CD14-positive monocyte (primary cell): ENCODE data around the gene SHROOM3. TPM values are rescaled to one million over a fixed set of nuclear protein-coding genes. Genes with fewer than 3 reads are reported as not detected.

Source experiments
- DNase-seq, 3 donors: peaks; one replicate each; pipeline ENCODE4 v3.0.0-alpha.2; 2011 to 2022
- H2AFZ ChIP-seq: 2 replicates; pipeline ENCODE4 v1.6.0; 2012; ENCODE audit warnings: mild to moderate bottlenecking, low read depth, low read length, inconsistent platforms; ENCODE audit not compliant: insufficient read depth, poor library complexity, severe bottlenecking
- H3K27ac ChIP-seq, 2 donors: 1 replicate in 1 of 2; 2 replicates in 1 of 2; pipeline ENCODE4 v1.5.1; 2012 to 2013; ENCODE audit warnings: low read length in 2 of 2, control low read depth in 1 of 2, inconsistent platforms in 1 of 2, low read depth in 1 of 2, mild to moderate bottlenecking in 1 of 2
- H3K27me3 ChIP-seq, 2 donors: one replicate each; pipeline versions ENCODE4 v1.6.0 to v1.6.1; 2011 to 2013; ENCODE audit warnings: low read length in 2 of 2; ENCODE audit not compliant: control insufficient read depth in 2 of 2, insufficient read depth in 2 of 2
- H3K36me3 ChIP-seq, 2 donors: replicated peaks in 1 of 2; 1 replicate in 1 of 2; 2 replicates in 1 of 2; pipeline versions ENCODE4 v1.5.1 to v1.6.1; 2012 to 2013; ENCODE audit warnings: low read length in 2 of 2, control low read depth in 1 of 2, inconsistent platforms in 1 of 2, mild to moderate bottlenecking in 1 of 2; ENCODE audit not compliant: insufficient read depth in 2 of 2, control insufficient read depth in 1 of 2
- H3K4me1 ChIP-seq, 2 donors: 1 replicate in 1 of 2; 2 replicates in 1 of 2; pipeline versions ENCODE4 v1.5.1 to v1.6.1; 2012 to 2013; ENCODE audit warnings: low read length in 2 of 2, control low read depth in 1 of 2, inconsistent platforms in 1 of 2, mild to moderate bottlenecking in 1 of 2, moderate library complexity in 1 of 2; ENCODE audit not compliant: insufficient read depth in 2 of 2, control insufficient read depth in 1 of 2
- H3K4me2 ChIP-seq: replicated peaks from 2 replicates; pipeline ENCODE3; 2012; ENCODE audit warnings: low read length, moderate library complexity, mild to moderate bottlenecking; ENCODE audit not compliant: poor library complexity, severe bottlenecking; ENCODE audit errors: extremely low read depth
- H3K4me3 ChIP-seq, 3 experiments: fragments of 200-600 bp in 1 of 3; sonication (generic) in 1 of 3; replicated peaks in 1 of 3; 1 replicate in 2 of 3; 2 replicates in 1 of 3; pipeline ENCODE4 v1.5.1; 2011 to 2013; ENCODE audit warnings: low read length in 3 of 3, mild to moderate bottlenecking in 3 of 3, control low read depth in 2 of 3, low read depth in 2 of 3, inconsistent platforms in 1 of 3, moderate library complexity in 1 of 3
- H3K79me2 ChIP-seq: 2 replicates; pipeline ENCODE4 v1.6.0; 2012; ENCODE audit warnings: mild to moderate bottlenecking, control low read depth, inconsistent platforms, low read length, moderate library complexity; ENCODE audit not compliant: insufficient read depth
- H3K9ac ChIP-seq: 2 replicates; pipeline ENCODE4 v1.6.0; 2017; ENCODE audit warnings: low read length, mild to moderate bottlenecking; ENCODE audit not compliant: insufficient read depth, poor library complexity, severe bottlenecking
- H3K9me3 ChIP-seq, 2 donors: replicated peaks in 1 of 2; 1 replicate in 1 of 2; 2 replicates in 1 of 2; pipeline versions ENCODE4 v1.5.1 to v1.6.1; 2012 to 2013; ENCODE audit warnings: low read length in 2 of 2, control low read depth in 1 of 2; ENCODE audit not compliant: control insufficient read depth in 1 of 2, insufficient read depth in 1 of 2
- H4K20me1 ChIP-seq: 2 replicates; pipeline ENCODE4 v1.6.0; 2012; ENCODE audit warnings: mild to moderate bottlenecking, low read length, control low read depth, moderate library complexity; ENCODE audit not compliant: insufficient read depth
- H3K27ac Mint-ChIP-seq, 7 donors: one replicate each; pipeline ENCODE4 v1.8.0; 2020; ENCODE audit warnings: mild to moderate bottlenecking in 7 of 7, mixed read lengths in 7 of 7, moderate library complexity in 6 of 7, inconsistent platforms in 2 of 7
- H3K27me3 Mint-ChIP-seq, 3 donors: one replicate each; pipeline ENCODE4 v1.8.0; 2021 to 2022; ENCODE audit warnings: low read depth in 3 of 3, mild to moderate bottlenecking in 3 of 3, mixed read lengths in 3 of 3, moderate library complexity in 3 of 3, inconsistent platforms in 1 of 3
- H3K36me3 Mint-ChIP-seq, 2 donors: one replicate each; pipeline ENCODE4 v1.8.0; 2020; ENCODE audit warnings: mixed read lengths in 2 of 2, inconsistent platforms in 1 of 2, mild to moderate bottlenecking in 1 of 2
- H3K4me1 Mint-ChIP-seq: one replicate; pipeline ENCODE4 v1.8.0; 2020; ENCODE audit warnings: mild to moderate bottlenecking, mixed read lengths
- H3K4me3 Mint-ChIP-seq, 2 donors: one replicate each; pipeline ENCODE4 v1.8.0; 2020; ENCODE audit warnings: mild to moderate bottlenecking in 2 of 2, mixed read lengths in 2 of 2, moderate library complexity in 1 of 2
- H3K9me3 Mint-ChIP-seq, 7 donors: one replicate each; pipeline ENCODE4 v1.8.0; 2020 to 2022; ENCODE audit warnings: mixed read lengths in 7 of 7, mild to moderate bottlenecking in 6 of 7, moderate library complexity in 6 of 7, inconsistent platforms in 2 of 7
- WGBS: methylation state at CpG from one replicate; pipeline ENCODE4 v1.1.5; 2013; ENCODE audit warnings: missing lambda C conversion rate; ENCODE audit not compliant: insufficient coverage; 5-methylcytosine and 5-hydroxymethylcytosine counted together
- intact Hi-C, 2 donors: fragments of 100-400 bp; cut with micrococcal nuclease; formaldehyde crosslinking; loops; one replicate each; pipeline versions ENCODE4 v1.15.0 to v1.15.1; 2023
- polyA plus RNA-seq, 3 donors: library from polyadenylated mRNA; depleted of rRNA in 1 of 3; unstranded in 2 of 3; stranded (reverse) in 1 of 3; fragments of 300-500 nt in 2 of 3; fragments of >200 nt in 1 of 3; fragmentation: Illumina TruSeq in 2 of 3; gene quantifications; 1 replicate in 2 of 3; 2 replicates in 1 of 3; pipeline ENCODE4 v1.2.3, GENCODE V29; 2012 to 2021
- TF ChIP-seq, protein P1 (sequence below): fragments of 200-600 bp; IDR thresholded peaks from one replicate; pipeline ENCODE4 v1.8.0; 2022; ENCODE audit warnings: antibody characterized with exemption, mild to moderate bottlenecking

The SHROOM3 gene
- polyA plus RNA-seq, 3 donors: not detected

DNA sequence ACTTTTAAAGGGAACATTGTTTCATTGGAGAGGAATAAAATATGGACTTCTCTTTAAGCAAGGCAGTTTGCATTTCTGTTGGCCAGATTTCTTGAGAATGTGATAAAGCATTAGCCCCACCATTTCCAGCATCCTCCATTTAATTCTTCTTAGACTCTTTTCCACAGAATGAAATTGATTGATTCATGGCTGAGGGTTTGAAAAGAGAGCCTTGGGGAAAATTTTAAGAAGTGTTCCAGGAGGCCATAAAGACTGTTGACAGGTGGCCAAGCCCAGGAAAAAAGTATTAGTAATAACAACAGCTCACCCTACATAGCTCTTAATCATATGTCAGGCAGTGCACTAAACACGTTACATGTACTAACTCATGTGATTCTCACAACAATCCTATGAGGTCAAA is 53.4 kb downstream of the SHROOM3 start:
- Mint-ChIP-seq H3K9me3 (peaks cover 0 to 3% (median 0%) of the 10 kb centered on the region in 7 donors), H3K4me3 (no peak overlapping the region), H3K4me1 (no peaks in the 10 kb centered on the region), H3K27me3 (peaks cover 0 to 1% (median 0%) of the 10 kb centered on the region in 3 donors), H3K36me3 (no peaks in the 10 kb centered on the region), H3K27ac (no peak overlapping the region)
- Histone ChIP-seq H3K9ac (no peak overlapping the region), H4K20me1 (no peaks in the 10 kb centered on the region), H3K79me2 (no peaks in the 10 kb centered on the region), H3K9me3 (no peaks in the 10 kb centered on the region), H3K27me3 (no peaks in the 10 kb centered on the region), H3K27ac (no peak overlapping the region), H3K36me3 (no peaks in the 10 kb centered on the region), H3K4me2 (no peak overlapping the region), H2AFZ (no peak overlapping the region), H3K4me3 (no peak overlapping the region), H3K4me1 (no peaks in the 10 kb centered on the region)
- intact Hi-C loops: no loop called here
- no CpG with 5 or more reads among the region's 1 CpG for WGBS
- TF ChIP-seq, protein P1, sequence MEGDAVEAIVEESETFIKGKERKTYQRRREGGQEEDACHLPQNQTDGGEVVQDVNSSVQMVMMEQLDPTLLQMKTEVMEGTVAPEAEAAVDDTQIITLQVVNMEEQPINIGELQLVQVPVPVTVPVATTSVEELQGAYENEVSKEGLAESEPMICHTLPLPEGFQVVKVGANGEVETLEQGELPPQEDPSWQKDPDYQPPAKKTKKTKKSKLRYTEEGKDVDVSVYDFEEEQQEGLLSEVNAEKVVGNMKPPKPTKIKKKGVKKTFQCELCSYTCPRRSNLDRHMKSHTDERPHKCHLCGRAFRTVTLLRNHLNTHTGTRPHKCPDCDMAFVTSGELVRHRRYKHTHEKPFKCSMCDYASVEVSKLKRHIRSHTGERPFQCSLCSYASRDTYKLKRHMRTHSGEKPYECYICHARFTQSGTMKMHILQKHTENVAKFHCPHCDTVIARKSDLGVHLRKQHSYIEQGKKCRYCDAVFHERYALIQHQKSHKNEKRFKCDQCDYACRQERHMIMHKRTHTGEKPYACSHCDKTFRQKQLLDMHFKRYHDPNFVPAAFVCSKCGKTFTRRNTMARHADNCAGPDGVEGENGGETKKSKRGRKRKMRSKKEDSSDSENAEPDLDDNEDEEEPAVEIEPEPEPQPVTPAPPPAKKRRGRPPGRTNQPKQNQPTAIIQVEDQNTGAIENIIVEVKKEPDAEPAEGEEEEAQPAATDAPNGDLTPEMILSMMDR: no peak
- no peak for DNase-seq

DNA sequence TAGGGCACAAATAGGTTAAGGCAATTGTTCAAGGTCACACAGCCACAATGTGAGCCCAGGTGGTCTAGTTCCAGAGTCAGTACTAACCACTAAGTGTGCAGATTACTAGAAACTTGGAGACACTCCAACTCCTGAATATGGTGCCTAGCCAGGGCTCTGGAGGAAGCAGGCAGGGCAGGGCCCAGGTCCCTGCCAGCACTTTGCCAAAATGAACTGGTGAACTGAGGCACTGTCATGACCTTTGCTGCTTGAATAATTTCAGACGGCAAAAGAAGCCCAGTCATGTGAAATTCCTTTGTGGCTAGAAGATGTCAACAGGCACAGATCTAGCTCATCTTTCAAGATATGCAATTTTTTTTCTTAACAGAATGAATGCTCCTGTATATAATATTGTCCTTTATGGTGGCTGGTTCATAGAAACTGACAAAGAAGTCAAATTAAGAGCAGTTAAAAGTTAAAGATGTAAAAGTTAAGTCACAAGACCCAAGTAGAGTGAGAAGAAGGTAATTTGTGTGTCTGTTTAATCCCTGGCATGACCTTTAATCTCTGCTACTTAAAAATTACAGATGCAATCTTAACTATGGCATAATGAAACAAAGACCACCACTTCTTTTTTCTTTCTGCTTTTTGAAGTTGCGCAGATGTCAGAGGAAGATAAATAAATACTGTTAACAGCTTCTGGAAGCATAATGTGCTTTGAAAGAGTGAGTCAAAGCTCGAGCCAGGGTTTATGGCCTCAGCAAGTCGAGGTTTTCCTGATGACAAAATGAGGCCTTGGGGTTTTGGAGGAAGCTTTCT is 54.1 kb downstream of the SHROOM3 start:
- no peak overlapping the region for H3K4me3 Mint-ChIP-seq

More for the DNA sequence above, 54.1 kb downstream of the SHROOM3 start:
- intact Hi-C loops: no loop called here
- DNase-seq: no peak
- no peaks in the 10 kb centered on the region for H3K4me1 Mint-ChIP-seq
- no peaks in the 10 kb centered on the region for H3K36me3 ChIP-seq
- H3K9me3 Mint-ChIP-seq: peaks cover 0 to 3% (median 0%) of the 10 kb centered on the region in 7 donors
- H3K36me3 Mint-ChIP-seq: no peaks in the 10 kb centered on the region
- H3K9me3 ChIP-seq: no peaks in the 10 kb centered on the region
- TF ChIP-seq, protein P1: no peak
- no peak overlapping the region for H3K27ac Mint-ChIP-seq
- no peaks in the 10 kb centered on the region for H4K20me1 ChIP-seq
- no peaks in the 10 kb centered on the region for H3K4me1 ChIP-seq
- H3K9ac ChIP-seq: no peak overlapping the region
- no peak overlapping the region for H3K27ac ChIP-seq
- no peak overlapping the region for H3K4me3 ChIP-seq
- H3K79me2 ChIP-seq: no peaks in the 10 kb centered on the region
- H3K4me2 ChIP-seq: no peak overlapping the region
- no peak overlapping the region for H2AFZ ChIP-seq
- H3K27me3 ChIP-seq: no peaks in the 10 kb centered on the region
- peaks cover 0 to 1% (median 0%) of the 10 kb centered on the region in 3 donors for H3K27me3 Mint-ChIP-seq
- WGBS: 45% methylated on average over 3 of the region's 4 CpGs
